A549 treated with AZD9567 at 1 μM for 4 hours (cell line): ENCODE results near the gene GXYLT2. TPM values are rescaled to one million over a fixed set of nuclear protein-coding genes. Genes with fewer than 3 reads are reported as not detected.

ENCODE experiments used
- total RNA-seq: library from RNA; stranded (reverse); fragments of 200-300 nt; extraction: Qiagen RNA extraction; gene quantifications from 5 replicates; pipeline ENCODE4 v1.2.3, GENCODE V29; 2022; ENCODE audit not compliant: insufficient read depth

The GXYLT2 gene, protein sequence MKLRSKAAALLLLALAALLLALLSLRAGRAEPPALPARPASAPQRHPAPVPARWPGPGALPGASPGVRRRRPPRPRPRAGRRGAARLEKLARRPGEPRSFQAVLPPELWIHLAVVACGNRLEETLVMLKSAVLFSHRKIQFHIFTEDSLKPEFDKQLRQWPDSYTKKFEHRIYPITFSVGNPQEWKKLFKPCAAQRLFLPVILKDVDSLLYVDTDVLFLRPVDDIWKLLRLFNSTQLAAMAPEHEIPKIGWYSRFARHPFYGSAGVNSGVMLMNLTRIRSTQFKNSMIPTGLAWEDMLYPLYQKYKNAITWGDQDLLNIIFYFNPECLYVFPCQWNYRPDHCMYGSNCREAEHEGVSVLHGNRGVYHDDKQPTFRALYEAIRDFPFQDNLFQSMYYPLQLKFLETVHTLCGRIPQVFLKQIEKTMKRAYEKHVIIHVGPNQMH
- total RNA-seq = 1.2 to 3.6 TPM (median 1.5 TPM) in 5 replicates

DNA sequence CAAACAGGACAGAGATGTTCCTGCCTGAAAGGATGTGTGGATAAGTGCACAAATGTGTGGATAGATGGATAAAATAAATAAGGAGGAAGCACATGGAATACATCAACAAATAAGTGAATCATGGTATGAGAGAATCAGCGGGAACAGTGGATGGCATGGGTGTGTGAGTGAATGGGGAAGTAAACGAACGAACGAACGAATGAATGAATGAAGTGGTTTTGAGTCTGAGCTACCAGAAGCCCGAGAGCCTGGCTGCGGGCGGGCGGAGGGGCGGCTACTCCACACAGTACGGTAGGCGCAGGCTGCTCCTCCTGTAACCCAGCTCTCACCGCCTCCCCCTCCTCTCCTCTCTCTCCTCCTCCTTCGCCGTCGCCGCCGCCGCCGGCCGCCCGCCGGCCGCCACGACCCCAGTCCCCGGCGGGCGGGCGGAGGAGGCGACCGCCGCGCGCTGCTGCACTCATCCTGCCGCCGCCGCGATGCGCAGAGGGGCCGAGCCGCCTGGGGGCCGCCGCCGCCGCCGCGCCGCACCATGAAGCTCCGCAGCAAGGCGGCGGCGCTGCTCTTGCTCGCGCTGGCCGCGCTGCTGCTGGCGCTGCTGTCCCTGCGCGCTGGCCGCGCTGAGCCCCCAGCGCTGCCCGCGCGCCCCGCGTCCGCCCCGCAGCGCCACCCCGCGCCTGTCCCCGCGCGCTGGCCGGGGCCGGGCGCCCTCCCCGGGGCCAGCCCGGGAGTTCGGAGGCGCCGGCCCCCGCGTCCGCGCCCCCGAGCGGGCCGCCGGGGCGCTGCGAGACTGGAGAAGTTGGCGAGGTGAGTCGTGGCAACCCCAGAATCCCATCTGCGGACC is at the start of gene GXYLT2:
Gene GXYLT2, plus strand, starts transcription at position 342 of the 841 bp plus-strand sequence. Its CDS starts 188 bp downstream, at position 530.

DNA sequence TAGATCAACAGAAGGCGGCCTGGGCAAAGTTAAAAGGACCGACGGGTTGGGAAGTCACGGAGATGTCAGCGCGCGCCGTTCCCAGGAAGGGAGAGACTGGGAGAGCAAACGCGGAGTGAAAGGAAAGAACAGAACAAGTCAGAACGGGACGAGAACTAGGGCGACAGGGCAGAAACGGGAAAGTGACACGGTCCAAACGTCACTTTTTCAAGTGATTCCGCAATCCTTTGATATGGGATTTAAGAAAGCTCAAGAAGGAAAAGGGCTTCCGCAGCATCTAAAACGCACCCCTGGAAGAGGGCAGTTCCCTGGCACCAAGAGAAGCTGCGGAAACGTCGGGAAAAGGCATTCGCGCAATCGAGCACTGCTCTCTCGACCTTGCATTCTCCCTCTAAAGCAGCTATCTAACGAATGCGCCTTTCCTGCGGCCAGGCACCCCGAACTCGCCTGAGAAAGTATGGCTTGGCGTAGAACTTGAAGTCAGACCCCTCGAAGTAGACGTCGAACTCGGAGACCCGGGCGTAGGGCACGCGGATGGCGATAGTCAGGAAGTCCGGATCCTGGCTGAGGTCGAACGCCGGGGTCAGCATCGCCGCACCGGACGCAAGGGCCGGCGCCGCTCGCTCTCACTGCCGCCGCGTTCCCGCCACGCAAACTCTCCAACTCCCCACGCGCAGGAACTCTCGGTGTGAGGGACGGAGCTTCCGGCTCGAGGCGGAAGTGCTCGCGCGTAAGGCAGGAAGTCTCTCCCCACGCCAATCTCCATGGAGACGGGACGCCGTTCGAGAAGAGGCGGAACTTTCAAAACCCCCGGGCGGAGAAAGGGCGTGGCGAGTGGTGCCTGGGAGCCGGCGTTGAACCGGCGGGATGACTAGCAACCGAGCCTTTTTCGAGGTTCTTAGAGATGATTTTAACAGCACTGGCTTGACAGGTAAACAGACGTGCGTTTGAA is 39.8 kb upstream of the GXYLT2 start, which contains the start of gene SHQ1:
Gene SHQ1, minus strand, starts transcription at position 695 of the 952 bp plus-strand sequence. Its CDS starts 105 bp downstream, at position 590.

DNA sequence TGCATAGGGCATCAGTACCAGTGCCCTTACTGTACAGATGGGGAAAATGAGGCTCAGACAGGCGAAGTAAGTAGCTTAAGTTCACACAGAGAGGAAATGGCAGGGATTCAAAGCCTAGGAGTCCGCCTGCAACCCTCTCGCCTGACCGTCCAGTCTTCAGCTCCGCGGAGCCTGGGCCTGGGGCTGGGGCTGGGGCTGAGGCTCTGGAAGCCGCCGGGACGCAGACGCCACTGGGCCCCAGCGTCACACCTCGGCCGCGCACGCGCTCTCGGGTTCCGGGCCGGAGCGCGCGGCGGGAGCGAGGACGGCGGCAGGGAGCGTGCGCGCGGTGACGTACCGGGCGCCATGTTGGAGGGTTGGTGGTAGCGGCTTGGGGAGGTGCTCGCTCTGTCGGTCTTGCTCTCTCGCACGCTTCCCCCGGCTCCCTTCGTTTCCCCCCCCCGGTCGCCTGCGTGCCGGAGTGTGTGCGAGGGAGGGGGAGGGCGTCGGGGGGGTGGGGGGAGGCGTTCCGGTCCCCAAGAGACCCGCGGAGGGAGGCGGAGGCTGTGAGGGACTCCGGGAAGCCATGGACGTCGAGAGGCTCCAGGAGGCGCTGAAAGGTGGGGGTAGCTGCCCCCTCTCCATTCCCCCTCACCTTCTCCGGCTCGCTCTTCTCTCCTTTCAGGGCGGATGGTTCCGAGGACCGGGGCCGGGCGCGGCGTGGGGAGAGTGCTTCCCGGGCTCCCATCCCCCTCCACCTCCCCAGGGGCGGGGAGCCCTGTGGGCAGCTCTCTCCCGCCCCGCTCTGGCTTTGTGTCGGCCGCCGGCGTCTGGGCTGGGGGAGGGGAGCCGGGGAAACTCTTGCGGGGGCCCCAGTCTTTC is 108.9 kb downstream of the GXYLT2 start, which contains the start of gene PPP4R2:
Gene PPP4R2, plus strand, starts transcription at position 339 of the 861 bp plus-strand sequence. Its CDS starts 227 bp downstream, at position 566.

Other genes with a start within 250 kb of the GXYLT2 start
- 17.6 to 22.6 TPM (median 18.2 TPM) in 5 replicates for gene SHQ1, start 39.6 kb upstream of the GXYLT2 start, total RNA-seq
- gene PPP4R2, start 108.8 kb downstream of the GXYLT2 start, total RNA-seq = 31.3 to 40.0 TPM (median 35.5 TPM) in 5 replicates
- gene EBLN2, start 173.6 kb downstream of the GXYLT2 start, total RNA-seq = 0.39 to 0.70 TPM (median 0.50 TPM) in 4 of 5 replicates, not detected in the other